IMR-90 (cell line): Measurements from ENCODE around the gene APC2. TPM values are rescaled to one million over a fixed set of nuclear protein-coding genes. Genes with fewer than 3 reads are reported as not detected.

Experiments
- ATAC-seq: fragments of 200-7000 bp; cut with Tn5 transposase; 2 replicates; pipeline ENCODE4 v1.9.1; 2020; ENCODE audit warnings: low read depth, mild to moderate bottlenecking, moderate library complexity
- BruUV-seq: library from RNA; stranded (reverse); fragments of 400-500 nt; replicated peaks from 2 replicates; lab custom pipeline; 2021; lab: Mats Ljungman, UMichigan
- CTCF ChIA-PET: fragments of 300-600 bp; formaldehyde crosslinking; extraction: SDS; loops from one replicate; lab custom pipeline; 2021; ENCODE audit warnings: antibody characterized with exemption; lab: Yijun Ruan, JAX
- POLR2A ChIA-PET: fragments of 300-600 bp; sonication (Branson Sonifier 250); formaldehyde crosslinking; loops from one replicate; lab custom pipeline; 2022; ENCODE audit warnings: antibody characterized with exemption; ENCODE audit not compliant: unreplicated experiment; lab: Charles Lee
- DNase-seq: peaks from one replicate; pipeline ENCODE4 v3.0.0; 2013
- H2AFZ ChIP-seq: replicated peaks from 2 replicates; pipeline ENCODE3; 2013; ENCODE audit warnings: low read length, mild to moderate bottlenecking; ENCODE audit not compliant: poor library complexity
- H2AK5ac ChIP-seq: 2 replicates; pipeline ENCODE4 v1.6.1; 2013; ENCODE audit warnings: low read depth, low read length, inconsistent platforms
- H2AK9ac ChIP-seq: replicated peaks from 2 replicates; pipeline ENCODE3; 2013; ENCODE audit warnings: mild to moderate bottlenecking, low read depth, low read length, moderate library complexity; ENCODE audit not compliant: poor library complexity
- H2BK120ac ChIP-seq: 2 replicates; pipeline ENCODE4 v1.6.1; 2013; ENCODE audit warnings: low read depth, low read length, inconsistent platforms
- H2BK15ac ChIP-seq: 3 replicates; pipeline ENCODE4 v1.6.1; 2013; ENCODE audit warnings: low read depth, low read length, inconsistent platforms
- H2BK20ac ChIP-seq: 2 replicates; pipeline ENCODE4 v1.6.1; 2013; ENCODE audit warnings: low read depth, mild to moderate bottlenecking, inconsistent platforms, low read length, moderate library complexity
- H2BK5ac ChIP-seq: 2 replicates; pipeline ENCODE4 v1.6.1; 2013; ENCODE audit warnings: mild to moderate bottlenecking, low read depth, low read length, inconsistent platforms; ENCODE audit not compliant: poor library complexity, severe bottlenecking
- H3K14ac ChIP-seq: replicated peaks from 2 replicates; pipeline ENCODE4 v1.6.1; 2013; ENCODE audit warnings: low read depth, low read length, inconsistent platforms
- H3K18ac ChIP-seq: 2 replicates; pipeline ENCODE4 v1.6.1; 2013; ENCODE audit warnings: low read depth, low read length, control low read depth
- H3K23ac ChIP-seq: 2 replicates; pipeline ENCODE4 v1.6.1; 2013; ENCODE audit warnings: low read depth, low read length, inconsistent platforms
- H3K27ac ChIP-seq: 2 replicates; pipeline ENCODE4 v1.5.1; 2013; ENCODE audit warnings: mild to moderate bottlenecking, control low read depth, low read length; ENCODE audit not compliant: insufficient read depth
- H3K27me3 ChIP-seq: 2 replicates; pipeline ENCODE4 v1.6.1; 2013; ENCODE audit warnings: low read length; ENCODE audit not compliant: control insufficient read depth, insufficient read depth
- H3K36me3 ChIP-seq: 2 replicates; pipeline ENCODE4 v1.6.1; 2013; ENCODE audit warnings: low read length, mixed read lengths; ENCODE audit not compliant: control insufficient read depth, insufficient read depth
- H3K4ac ChIP-seq: 2 replicates; pipeline ENCODE4 v1.6.1; 2013; ENCODE audit warnings: low read depth, low read length, inconsistent platforms
- H3K4me1 ChIP-seq: 2 replicates; pipeline ENCODE4 v1.6.1; 2013; ENCODE audit warnings: low read length, mixed read lengths; ENCODE audit not compliant: control insufficient read depth, insufficient read depth
- H3K4me2 ChIP-seq: 2 replicates; pipeline ENCODE4 v1.6.1; 2013; ENCODE audit warnings: low read depth, mild to moderate bottlenecking, control low read depth, low read length, moderate library complexity
- H3K4me3 ChIP-seq: 2 replicates; pipeline ENCODE4 v1.5.1; 2013; ENCODE audit warnings: low read depth, mild to moderate bottlenecking, control low read depth, low read length, moderate library complexity; ENCODE audit not compliant: insufficient read depth
- H3K56ac ChIP-seq: 2 replicates; pipeline ENCODE4 v1.6.1; 2013; ENCODE audit warnings: low read length, inconsistent platforms; ENCODE audit not compliant: insufficient read depth; ENCODE audit errors: extremely low read depth
- H3K79me1 ChIP-seq, 2 experiments: 2 replicates each; pipeline ENCODE4 v1.6.1; 2013; ENCODE audit warnings: low read length in 2 of 2, inconsistent platforms in 1 of 2, low read depth in 1 of 2
- H3K9ac ChIP-seq: 2 replicates; pipeline ENCODE4 v1.6.1; 2013; ENCODE audit warnings: low read depth, low read length, control low read depth
- H3K9me1 ChIP-seq: 2 replicates; pipeline ENCODE4 v1.6.1; 2013; ENCODE audit warnings: low read length, inconsistent platforms; ENCODE audit not compliant: insufficient read depth
- H3K9me3 ChIP-seq: 2 replicates; pipeline ENCODE4 v1.6.1; 2013; ENCODE audit warnings: low read length; ENCODE audit not compliant: control insufficient read depth, insufficient read depth
- H4K20me1 ChIP-seq: 2 replicates; pipeline ENCODE4 v1.6.1; 2013; ENCODE audit warnings: low read length, inconsistent platforms; ENCODE audit not compliant: insufficient read depth
- H4K5ac ChIP-seq: 2 replicates; pipeline ENCODE4 v1.6.1; 2013; ENCODE audit warnings: mild to moderate bottlenecking, low read depth, low read length, control low read depth
- H4K8ac ChIP-seq, 2 experiments: 2 replicates each; pipeline ENCODE4 v1.6.1; 2013; ENCODE audit warnings: low read depth in 2 of 2, low read length in 2 of 2, control low read depth in 1 of 2, inconsistent platforms in 1 of 2
- H4K91ac ChIP-seq: 2 replicates; pipeline ENCODE4 v1.6.1; 2013; ENCODE audit warnings: low read depth, low read length, inconsistent platforms; ENCODE audit not compliant: insufficient read depth
- BHLHE40 ChIP-seq: fragments of 150-350 bp; IDR thresholded peaks from 2 replicates; pipeline ENCODE4 v1.6.1; 2016; ENCODE audit warnings: mild to moderate bottlenecking, low read depth, low read length
- CEBPB ChIP-seq: IDR thresholded peaks from 2 replicates; pipeline ENCODE4 v1.6.1; 2012; ENCODE audit warnings: low read depth, low read length, improper control_type of control experiment
- ELK1 ChIP-seq: fragments of 150-350 bp; IDR thresholded peaks from 2 replicates; pipeline ENCODE4 v1.6.1; 2016; ENCODE audit warnings: low read depth, mild to moderate bottlenecking, low read length, moderate library complexity, borderline replicate concordance
- FOS ChIP-seq: fragments of 150-350 bp; IDR thresholded peaks from 2 replicates; pipeline ENCODE4 v1.6.1; 2016; ENCODE audit warnings: low read depth, low read length
- MAFK ChIP-seq: IDR thresholded peaks from 2 replicates; pipeline ENCODE4 v1.6.1; 2012; ENCODE audit warnings: low read depth, low read length, improper control_type of control experiment
- MAZ ChIP-seq: IDR thresholded peaks from 2 replicates; pipeline ENCODE4 v1.6.1; 2012; ENCODE audit warnings: low read depth, mild to moderate bottlenecking, low read length, improper control_type of control experiment, moderate library complexity, borderline replicate concordance
- MXI1 ChIP-seq: IDR thresholded peaks from 2 replicates; pipeline ENCODE4 v1.6.1; 2012; ENCODE audit warnings: low read depth, mild to moderate bottlenecking, low read length, moderate library complexity, borderline replicate concordance
- POLR2A ChIP-seq: IDR thresholded peaks from 2 replicates; pipeline ENCODE4 v1.6.1; 2012; ENCODE audit warnings: mild to moderate bottlenecking, low read depth, low read length
- RFX5 ChIP-seq: IDR thresholded peaks from 2 replicates; pipeline ENCODE4 v1.8.0; 2012; ENCODE audit warnings: low read depth, mild to moderate bottlenecking, low read length, moderate library complexity
- SMC3 ChIP-seq: fragments of 150-350 bp; IDR thresholded peaks from 2 replicates; pipeline ENCODE4 v1.6.1; 2016; ENCODE audit warnings: low read depth, mild to moderate bottlenecking, antibody characterized with exemption, low read length, moderate library complexity
- USF2 ChIP-seq: fragments of 150-350 bp; IDR thresholded peaks from 2 replicates; pipeline ENCODE4 v1.6.1; 2017; ENCODE audit warnings: mild to moderate bottlenecking, antibody characterized with exemption, low read length, low read depth
- WGBS, 2 experiments: methylation state at CpG; one replicate each; pipeline versions ENCODE4 v1.1.5 to v1.1.7; 2013; ENCODE audit warnings: missing lambda C conversion rate in 2 of 2; ENCODE audit not compliant: insufficient read length in 1 of 2; ENCODE audit errors: extremely low coverage in 2 of 2; 5-methylcytosine and 5-hydroxymethylcytosine counted together
- dilution Hi-C: fragments of 300-500 bp; cut with HindIII; formaldehyde crosslinking; loops from one replicate; pipeline ENCODE4 v1.14.3; 2018; ENCODE audit warnings: low sequenced_read_pairs; ENCODE audit not compliant: unreplicated experiment
- in situ Hi-C: fragments of 300-500 bp; cut with MboI; formaldehyde crosslinking; loops from 3 replicates; pipeline ENCODE4 v1.14.3; 2019; ENCODE audit warnings: low sequenced_read_pairs, inconsistent platforms, mixed read lengths
- intact Hi-C: fragments of 100-400 bp; cut with micrococcal nuclease; formaldehyde crosslinking; loops from 2 replicates; pipeline ENCODE4 v1.10.0; 2022
- polyA plus RNA-seq, 3 experiments: library from polyadenylated mRNA; depleted of rRNA; stranded (reverse); fragments of >200 nt; gene quantifications; 2 replicates each; pipeline ENCODE4 v1.2.3, GENCODE V29; 2012; ENCODE audit warnings: low replicate concordance in 1 of 3
- total RNA-seq: library from RNA; depleted of rRNA; stranded (reverse); fragments of >200 nt; gene quantifications from 2 replicates; pipeline ENCODE4 v1.2.3, GENCODE V29; 2012
- TF ChIP-seq, protein P1 (sequence below): conservative IDR thresholded peaks from 2 replicates; pipeline ENCODE4 v1.5.1; 2012; ENCODE audit warnings: mild to moderate bottlenecking, low read depth, low read length, improper control_type of control experiment

Gene APC2
- total and polyA plus RNA-seq, 2 of the 4 experiments (the other 2 are of a cell fraction): 0.36 to 0.41 TPM

DNA sequence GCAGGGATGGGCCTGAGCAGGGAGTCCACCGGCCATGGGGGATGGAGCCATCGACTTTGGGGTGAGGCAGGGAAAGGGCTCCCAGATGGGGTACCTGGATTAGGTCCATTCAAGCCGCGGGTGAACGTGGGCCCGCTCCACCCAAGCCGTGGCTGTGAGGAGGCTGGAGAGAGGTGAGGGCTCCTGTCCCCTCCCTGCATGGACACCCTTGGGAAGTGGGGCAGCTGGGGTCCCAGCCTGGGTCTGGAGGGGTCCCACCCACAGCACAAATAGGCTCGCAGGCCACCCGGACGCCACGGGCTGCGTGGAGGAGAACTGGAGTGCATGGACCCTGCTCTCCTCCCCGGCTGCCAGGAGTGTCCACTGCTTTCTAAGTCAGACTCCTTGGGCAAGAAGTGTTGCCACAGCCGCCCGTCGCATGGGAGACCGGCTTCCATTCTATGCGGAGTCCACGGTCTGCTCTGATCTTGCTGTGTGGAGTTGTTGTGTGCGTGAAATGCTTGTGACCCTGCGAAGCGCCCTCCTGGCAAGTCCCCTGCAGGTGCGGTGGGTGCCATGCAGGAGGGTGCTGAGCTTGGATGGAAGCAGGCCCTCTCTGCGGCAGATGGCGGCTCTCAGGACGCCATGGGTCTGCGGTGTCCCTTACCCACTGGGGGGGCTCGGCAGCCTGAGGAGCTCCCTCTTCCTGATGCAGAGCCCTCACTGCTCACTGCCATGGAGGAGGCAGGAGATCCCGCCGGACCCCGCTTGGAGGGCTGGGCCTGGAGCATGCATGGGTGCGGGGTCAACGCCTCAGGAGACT lies 40.5 kb upstream of the APC2 start:
- Histone ChIP-seq H3K9me3 (no peaks in the 10 kb centered on the region), H2AFZ (no peak overlapping the region), H3K14ac (peak overlapping the region; percentile 38), H4K91ac (0 out of 2 replicates have a peak overlapping the region, but pooled peaks have one; percentile 46), H2AK5ac (peak overlapping the region; percentile 59), H3K4me3 (peak overlapping the region; percentile 85), H3K9ac (peak overlapping the region; percentile 69), H3K36me3 (peaks cover 16% of the 10 kb centered on the region; the same call in 1 of the 2 replicates), H2BK15ac (no peak overlapping the region), H3K79me1 (peaks cover 0 to 39% of the 10 kb centered on the region in 2 experiments; a peak in 2 of 4 replicates), H3K23ac (peak overlapping the region; percentile 82), H3K4me2 (peak overlapping the region; percentile 93), H3K56ac (peak overlapping the region; percentile 46; the same call in 1 of the 2 replicates), H2BK20ac (no peak overlapping the region), H4K5ac (no peak overlapping the region), H2BK5ac (peak overlapping the region; percentile 55), H2AK9ac (peak overlapping the region; percentile 99), H3K4me1 (peaks cover 24% of the 10 kb centered on the region), H3K9me1 (peaks cover 8% of the 10 kb centered on the region), H4K8ac (no peak overlapping the region; a peak in 1 of 4 replicates), H3K27ac (peak overlapping the region; percentile 81), H2BK120ac (no peak overlapping the region), H3K18ac (no peak overlapping the region), H3K27me3 (no peaks in the 10 kb centered on the region), H4K20me1 (peaks cover 64% of the 10 kb centered on the region), H3K4ac (peak overlapping the region; percentile 49)
- WGBS, 2 experiments: 77% methylated on average over 22 of the region's 33 CpGs; no CpG with 5 or more reads in 1 of the 2 experiments
- no peak for ATAC-seq
- in situ Hi-C loops (no loop called here), intact Hi-C loops (loop anchor here (5.0 kb wide), 1 partner anchor 132 kb away; the partner anchor contains the start of gene FAM174C), dilution Hi-C loops (no loop called here)
- DNase-seq: no peak
- ChIA-PET CTCF (no interaction called here), POLR2A (no interaction called here)
- no TSS peak for BruUV-seq
- TF ChIP-seq RFX5 (no peak), USF2 (no peak), SMC3 (no peak), CEBPB (no peak), BHLHE40 (no peak), MXI1 (no peak), POLR2A (no peak), FOS (no peak), MAZ (no peak), ELK1 (no peak), MAFK (no peak)
- TF ChIP-seq, protein P1, sequence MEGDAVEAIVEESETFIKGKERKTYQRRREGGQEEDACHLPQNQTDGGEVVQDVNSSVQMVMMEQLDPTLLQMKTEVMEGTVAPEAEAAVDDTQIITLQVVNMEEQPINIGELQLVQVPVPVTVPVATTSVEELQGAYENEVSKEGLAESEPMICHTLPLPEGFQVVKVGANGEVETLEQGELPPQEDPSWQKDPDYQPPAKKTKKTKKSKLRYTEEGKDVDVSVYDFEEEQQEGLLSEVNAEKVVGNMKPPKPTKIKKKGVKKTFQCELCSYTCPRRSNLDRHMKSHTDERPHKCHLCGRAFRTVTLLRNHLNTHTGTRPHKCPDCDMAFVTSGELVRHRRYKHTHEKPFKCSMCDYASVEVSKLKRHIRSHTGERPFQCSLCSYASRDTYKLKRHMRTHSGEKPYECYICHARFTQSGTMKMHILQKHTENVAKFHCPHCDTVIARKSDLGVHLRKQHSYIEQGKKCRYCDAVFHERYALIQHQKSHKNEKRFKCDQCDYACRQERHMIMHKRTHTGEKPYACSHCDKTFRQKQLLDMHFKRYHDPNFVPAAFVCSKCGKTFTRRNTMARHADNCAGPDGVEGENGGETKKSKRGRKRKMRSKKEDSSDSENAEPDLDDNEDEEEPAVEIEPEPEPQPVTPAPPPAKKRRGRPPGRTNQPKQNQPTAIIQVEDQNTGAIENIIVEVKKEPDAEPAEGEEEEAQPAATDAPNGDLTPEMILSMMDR: no peak
